ENCODE measurements around the gene LRP1.
A peak's percentile ranks its signal among the peaks of the same experiment; 100 is the strongest.

The LRP1 gene

GRCh38 chr12:57238854-57239554 lies 110.7 kb downstream of the LRP1 start:
- DNase-seq: peak; percentile 80

- no peak for DNase-seq
Measured at GRCh38 chr12:57239587-57240065, 111.3 kb downstream of the LRP1 start.

- DNase-seq: peak; percentile 65
Measured at GRCh38 chr12:57240066-57240921, 112.0 kb downstream of the LRP1 start.

- DNase-seq: no peak
Measured at GRCh38 chr12:57240926-57241401, 112.7 kb downstream of the LRP1 start.

GRCh38 chr12:57241402-57242310 lies 113.4 kb downstream of the LRP1 start:
- DNase-seq: no peak

GRCh38 chr12:57242329-57242690 lies 114.0 kb downstream of the LRP1 start:
- DNase-seq: no peak

GRCh38 chr12:57242691-57243454 lies 114.6 kb downstream of the LRP1 start:
- DNase-seq: peak; percentile 50

- peak; percentile 81 for DNase-seq
Measured at GRCh38 chr12:57243521-57244311, 115.4 kb downstream of the LRP1 start.

- DNase-seq: no peak
Measured at GRCh38 chr12:57244312-57244696, 116.0 kb downstream of the LRP1 start.

- DNase-seq: no peak
Measured at GRCh38 chr12:57247041-57247440, 118.8 kb downstream of the LRP1 start.

- DNase-seq: no peak
Measured at GRCh38 chr12:57248934-57249742, 120.9 kb downstream of the LRP1 start.

GRCh38 chr12:57250541-57250940 lies 122.3 kb downstream of the LRP1 start:
- DNase-seq: no peak

GRCh38 chr12:57250956-57251355 lies 122.7 kb downstream of the LRP1 start, which contains the start of gene STAC3:
STAC3 (minus strand) TSS chr12:57251187; CDS start chr12:57249636, 1,551 bp downstream.
- no peak for DNase-seq

GRCh38 chr12:57254506-57255280 lies 126.4 kb downstream of the LRP1 start:
- DNase-seq: no peak

- DNase-seq: no peak
Measured at GRCh38 chr12:57255916-57256315, 127.6 kb downstream of the LRP1 start.

GRCh38 chr12:57258977-57259970 lies 131.0 kb downstream of the LRP1 start:
- no peak for DNase-seq

GRCh38 chr12:57260366-57260765 lies 132.1 kb downstream of the LRP1 start:
- no peak for DNase-seq

GRCh38 chr12:57261428-57261865 lies 133.2 kb downstream of the LRP1 start:
- no peak for DNase-seq

Measured in effector CD4-positive, alpha-beta T cell (primary cell).